Fibroblast of the conjunctiva (primary cell): Measurements from ENCODE around the gene VDR.

Experiments used
- DNase-seq: peaks from one replicate; pipeline ENCODE4 v3.0.0-alpha.2; 2010; ENCODE audit warnings: low read depth

Gene VDR

DNA sequence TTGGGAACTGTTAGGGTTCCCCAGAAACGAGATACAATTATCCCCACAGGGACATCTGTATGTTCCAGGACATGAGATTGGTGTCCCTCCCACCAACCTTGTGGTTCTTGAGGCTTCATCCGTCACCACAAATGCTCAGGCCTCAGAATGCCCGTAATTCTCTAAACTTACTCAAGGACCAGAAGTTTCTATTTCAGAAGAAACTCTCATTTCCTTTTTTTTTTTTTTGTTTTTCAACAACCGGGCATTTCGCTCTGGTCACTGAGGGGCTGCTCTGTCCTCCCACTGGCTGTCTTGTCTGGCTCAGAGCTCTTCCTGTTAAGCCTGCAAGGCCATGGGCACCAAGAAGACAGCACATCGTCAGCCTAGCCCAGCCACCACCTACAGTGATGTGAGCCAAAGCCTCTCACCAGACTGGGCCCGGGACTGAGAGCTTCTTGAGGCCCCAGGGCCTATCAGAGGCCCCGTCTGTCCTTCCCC is 36.2 kb downstream of the VDR start:
- no peak for DNase-seq

DNA sequence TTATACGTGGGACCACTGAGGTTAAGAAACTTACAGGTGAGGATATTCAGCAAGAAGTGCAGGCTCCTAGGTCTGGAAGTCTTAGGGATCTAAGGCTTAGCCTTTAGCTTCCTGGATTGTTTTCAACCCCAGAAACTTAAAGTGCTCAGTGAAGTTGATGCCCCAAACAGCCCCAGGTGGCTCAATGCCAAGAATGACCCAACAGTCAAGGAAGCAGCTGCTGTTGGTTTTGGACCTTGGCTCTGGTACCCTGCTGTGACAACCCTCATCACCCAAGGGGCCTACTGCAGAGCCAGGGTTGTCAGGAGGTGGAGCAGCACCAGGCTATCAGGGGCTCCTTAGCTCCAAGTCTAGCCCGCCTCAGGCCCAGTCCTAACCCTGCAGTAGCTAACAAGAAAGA is 36.8 kb downstream of the VDR start:
- no peak for DNase-seq

DNA sequence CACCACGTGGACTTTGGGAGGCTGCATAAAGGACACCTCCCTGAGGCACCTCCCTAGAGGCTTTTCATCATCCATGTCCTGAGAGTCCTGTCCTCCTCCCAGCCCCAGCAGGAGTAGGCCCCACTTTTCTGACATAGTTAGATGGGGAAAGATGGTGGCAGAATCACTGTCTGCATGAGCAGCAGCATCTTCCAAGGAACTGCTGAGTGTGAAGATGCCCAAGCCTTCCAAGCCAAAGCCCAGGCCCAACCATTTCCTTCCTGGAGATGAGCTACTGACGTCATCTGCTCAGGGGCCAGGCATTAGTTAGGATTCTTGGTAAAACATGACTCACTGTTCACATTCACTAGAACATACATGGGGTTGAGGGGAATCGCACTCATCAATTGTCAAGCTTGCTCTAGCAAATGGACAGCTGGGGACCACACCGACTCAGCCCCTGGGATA is 37.3 kb downstream of the VDR start:
- peak; percentile 47 for DNase-seq

DNA sequence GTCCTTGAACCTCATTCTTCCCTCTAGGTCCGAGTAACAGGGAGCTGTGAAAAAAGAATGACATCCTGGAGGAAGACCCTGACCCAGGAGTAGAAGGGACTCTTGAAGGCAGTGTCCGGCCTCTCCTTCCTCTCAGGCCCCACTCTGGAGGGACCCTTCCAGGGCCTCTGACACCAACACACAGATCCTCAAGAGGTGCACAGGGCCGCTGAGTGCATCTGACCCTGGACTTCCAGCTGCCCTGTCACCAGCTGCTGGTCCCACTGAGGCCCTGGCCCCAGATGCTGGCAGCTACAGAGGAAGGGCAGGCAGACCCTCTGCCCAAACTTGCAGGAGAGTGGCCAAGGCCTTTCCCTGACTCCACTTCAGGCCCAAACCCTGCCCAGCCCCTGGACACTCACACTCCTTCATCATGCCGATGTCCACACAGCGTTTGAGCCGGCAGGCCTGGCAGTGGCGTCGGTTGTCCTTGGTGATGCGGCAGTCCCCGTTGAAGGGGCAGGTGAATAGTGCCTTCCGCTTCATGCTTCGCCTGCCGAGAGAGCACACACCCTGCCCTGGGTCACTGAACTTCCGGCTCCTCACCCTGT is 40.1 kb downstream of the VDR start:
- DNase-seq, result no peak

DNA sequence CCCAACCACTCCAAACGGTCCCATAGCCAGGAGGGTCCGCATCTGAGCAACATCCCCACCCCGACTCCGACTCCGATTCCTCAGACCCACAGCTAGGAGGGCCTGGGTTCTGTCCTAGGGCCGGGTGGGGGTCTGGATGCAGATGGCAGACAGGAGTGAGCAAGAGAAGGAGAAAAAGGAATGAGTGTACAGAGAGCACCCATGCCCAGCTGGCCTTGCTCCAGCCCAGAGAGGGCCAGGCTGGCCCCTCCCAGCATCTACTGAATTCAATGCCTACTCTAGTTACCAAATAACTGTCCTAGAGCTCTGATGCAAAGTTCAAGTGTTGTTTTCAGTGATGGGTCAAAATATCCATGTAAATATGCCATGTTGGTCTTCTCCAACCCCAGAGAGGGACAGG is 40.8 kb downstream of the VDR start:
- DNase-seq, result no peak

DNA sequence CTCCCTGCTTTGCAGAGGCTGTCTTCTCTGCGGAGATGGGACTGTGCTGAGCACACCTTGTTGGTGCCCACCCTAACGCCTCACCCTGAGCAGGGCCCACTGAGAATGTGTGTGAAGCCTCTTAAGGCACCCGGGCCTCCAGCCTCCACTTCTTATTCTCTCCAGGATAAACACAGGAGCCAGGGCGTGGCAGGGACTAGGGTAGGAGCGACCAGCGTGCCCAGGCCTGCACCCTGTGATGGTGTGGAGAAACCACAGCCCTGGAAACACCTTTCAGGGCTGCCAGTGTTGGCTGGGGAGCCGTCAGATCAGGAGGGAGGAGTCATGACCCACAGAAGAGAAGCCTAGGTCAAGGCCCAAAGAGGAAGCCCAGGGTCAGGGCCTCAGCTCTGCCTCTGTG is 41.3 kb downstream of the VDR start:
- DNase-seq, result no peak

DNA sequence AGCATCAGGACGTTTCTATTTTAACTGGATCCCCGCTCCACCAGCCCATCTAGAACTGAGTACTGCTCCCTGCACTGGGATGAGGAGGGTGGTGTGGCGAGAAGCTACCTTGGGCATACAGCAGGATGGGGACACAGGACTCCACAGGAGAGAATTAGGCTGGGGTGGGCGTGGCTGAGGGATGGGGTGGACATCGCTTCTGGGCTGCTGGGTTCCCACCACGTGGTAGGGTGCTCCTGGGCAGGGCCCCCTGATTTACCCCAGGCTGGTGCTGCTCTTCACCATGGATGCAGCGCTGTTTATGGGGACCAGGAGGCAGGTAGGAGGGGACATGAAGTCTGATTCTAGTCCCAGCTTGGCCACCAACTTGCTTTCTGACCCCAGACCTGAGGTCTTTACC is 41.9 kb downstream of the VDR start:
- DNase-seq, result no peak

DNA sequence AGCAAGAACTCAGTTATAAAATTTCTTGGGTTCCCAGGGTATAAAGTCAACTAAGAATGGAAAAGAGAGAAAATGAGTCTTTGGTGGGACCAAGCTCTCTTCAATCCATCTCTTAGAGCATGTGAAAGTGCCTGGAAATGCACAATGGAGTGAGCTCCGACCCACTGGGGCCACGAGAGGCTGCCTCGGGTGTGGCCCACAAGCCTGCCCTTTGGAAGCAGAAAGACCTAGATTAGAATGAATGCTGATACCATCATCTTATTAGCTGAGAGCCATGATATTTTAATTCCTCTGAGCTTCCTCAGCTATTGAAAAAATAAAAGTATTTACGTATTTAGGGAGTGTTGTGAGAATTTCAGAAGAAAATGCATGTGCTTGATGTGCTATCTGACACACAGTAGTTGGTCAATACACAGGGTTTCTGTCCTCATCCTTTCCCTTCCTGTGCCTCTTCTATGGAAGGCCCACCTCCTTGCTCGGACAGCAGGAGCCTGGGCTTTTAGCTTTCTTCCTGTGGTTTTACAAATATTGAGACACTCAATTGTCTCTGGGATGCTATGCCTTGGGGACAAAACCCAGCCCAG is 42.5 kb downstream of the VDR start:
- DNase-seq, result no peak

DNA sequence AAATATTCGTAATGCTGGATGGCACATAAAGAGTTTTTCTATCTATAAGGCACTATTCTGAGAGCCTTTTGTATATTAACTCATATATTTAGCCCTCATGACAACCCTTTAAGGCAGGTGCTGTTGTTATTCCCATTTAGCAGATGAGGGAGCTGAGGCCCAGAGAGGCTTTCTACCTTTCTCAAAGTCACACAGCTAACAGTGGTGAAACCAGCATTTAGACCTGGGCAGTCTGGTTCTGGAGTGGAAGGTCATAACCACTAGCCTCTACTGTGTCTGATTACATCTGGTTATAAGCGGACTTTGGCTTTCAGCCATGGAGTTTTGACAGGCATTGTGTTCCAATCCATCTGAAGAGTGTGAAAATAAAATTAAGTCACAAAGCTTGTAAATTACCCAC is 43.9 kb downstream of the VDR start:
- DNase-seq, result no peak

DNA sequence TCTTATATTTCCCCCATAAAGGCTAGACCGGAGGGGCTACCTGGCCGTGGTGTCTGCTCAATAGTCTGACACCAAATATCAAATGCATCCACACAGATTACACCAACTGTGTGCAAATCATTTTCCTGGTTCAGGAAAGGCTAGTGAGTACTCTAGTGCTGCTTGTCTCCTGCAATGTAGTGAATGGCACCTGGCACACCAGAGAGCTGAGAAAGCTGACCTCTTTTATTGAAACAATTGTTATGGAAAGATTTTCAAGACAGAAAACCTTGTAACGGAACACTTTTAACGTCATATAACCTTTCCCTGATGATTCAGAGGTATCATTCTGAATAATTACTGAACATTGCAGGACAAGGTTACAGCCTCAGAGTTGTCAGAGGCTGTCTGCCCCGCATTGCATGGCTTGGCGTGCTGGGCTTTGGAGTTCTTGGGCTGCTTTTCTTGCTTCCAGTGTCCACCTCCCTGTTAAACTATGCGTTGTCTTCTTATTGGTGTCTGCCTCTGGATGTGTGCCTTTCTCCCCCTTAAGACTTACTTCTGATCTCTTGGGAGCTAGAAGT is 44.4 kb downstream of the VDR start:
- no peak for DNase-seq

DNA sequence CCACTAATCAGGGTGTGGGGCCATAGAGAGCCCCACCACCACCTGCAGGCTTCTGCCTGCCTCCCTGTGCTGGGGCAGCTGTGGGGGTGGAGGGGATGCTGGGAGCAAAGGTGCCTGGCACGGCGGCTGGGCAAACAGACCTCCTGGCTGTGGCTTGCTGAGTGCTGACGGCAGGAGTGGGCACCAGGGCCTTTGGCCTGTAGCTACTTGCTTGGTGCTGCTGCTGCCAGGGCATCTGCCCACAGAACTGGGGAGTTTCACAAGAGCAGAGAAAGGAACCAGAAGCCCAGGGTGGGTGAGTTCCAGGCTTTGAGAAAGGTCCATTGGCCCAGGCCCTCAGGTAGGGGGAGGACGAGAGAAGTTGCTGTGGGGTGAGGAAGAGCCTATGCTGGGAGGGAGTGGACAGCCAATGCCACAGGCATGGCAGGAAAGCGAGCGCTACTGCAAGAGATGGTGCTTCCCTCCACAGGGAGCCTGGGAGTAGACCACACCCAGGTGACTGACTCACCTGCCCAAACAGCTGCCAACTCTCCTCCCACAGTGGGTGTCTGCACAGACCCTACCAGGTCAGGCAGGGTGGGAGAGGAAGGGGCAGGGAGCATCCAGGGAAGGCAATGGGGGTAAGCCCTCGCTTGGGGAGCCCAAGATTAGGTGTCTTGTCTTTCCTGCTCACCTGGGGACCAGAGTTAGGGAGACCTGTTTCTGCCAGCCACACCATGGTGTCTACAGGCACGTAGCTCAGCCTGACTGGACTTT is 46.1 kb downstream of the VDR start:
- DNase-seq, result no peak

DNA sequence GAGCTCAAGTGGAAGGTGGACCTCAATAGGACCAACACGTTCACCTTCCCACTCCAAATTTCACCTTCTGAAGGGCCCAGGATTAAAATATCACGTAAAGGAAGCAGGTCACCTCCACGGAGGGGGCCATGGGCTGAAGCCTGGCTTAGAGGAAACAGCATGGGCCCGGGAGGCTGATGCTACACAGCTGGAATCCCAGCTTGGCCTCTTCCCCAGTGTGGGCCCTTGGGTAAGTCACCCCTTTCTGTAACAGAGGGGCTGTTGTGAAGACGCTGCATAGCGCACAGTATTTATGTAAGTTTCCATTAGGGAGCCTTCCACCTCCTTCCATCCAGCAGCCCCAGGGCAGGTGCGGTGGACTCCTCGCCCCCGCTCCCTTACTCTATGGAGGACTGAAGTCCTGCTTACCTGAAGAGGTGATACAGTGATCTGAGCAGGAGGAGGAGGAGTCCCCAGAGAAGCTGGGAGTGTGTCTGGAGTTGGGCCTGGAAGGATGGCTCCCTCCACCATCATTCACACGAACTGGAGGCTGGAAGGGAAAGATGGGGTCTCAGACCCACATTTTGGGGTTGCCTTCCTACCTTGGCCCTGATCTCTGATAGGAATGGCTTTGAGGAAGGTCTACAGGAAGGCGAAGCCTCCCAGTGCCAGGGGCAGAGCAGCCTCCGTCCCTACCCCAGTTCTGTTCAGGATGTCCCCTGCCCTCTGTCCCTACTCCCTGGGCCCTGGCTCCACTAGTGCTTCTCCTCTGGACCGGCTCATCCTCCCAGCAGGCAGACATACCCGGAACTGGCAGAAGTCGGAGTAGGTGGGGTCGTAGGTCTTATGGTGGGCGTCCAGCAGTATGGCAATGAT is 47.8 kb downstream of the VDR start:
- DNase-seq, result no peak

DNA sequence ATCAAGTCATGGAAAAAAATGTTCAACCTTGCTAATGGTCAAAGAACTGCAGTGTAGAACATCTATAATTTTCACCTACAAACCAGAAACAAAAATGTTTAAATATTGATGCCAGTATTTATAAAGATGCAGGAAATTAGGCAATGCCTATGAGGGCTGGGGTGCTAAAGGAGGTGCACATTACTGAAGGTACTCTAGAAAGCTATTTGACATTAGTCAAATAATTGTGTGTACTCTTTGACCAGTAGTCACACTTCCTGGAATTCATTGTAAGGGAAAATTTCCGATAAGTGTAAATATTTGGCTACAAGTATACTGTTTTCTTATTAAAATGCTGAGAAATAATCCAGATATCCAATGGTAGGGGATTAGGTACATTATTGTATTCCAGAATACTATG is 48.7 kb downstream of the VDR start:
- DNase-seq, result no peak

DNA sequence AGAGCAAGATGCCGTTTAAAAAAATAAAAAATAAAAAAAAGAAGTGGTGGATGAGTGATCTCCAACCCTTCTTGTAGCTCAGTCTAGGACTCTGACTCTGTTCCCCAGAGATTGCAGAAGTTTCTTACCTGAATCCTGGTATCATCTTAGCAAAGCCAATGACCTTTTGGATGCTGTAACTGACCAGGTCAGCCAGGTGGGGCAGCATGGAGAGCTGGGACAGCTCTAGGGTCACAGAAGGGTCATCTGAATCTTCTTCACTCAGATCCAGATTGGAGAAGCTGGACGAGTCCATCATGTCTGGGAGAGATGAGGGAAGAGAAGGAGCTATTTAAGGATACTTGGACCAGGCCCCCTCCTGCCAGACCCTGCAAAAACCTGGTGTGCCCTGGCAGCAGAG is 49.3 kb downstream of the VDR start:
- no peak for DNase-seq

DNA sequence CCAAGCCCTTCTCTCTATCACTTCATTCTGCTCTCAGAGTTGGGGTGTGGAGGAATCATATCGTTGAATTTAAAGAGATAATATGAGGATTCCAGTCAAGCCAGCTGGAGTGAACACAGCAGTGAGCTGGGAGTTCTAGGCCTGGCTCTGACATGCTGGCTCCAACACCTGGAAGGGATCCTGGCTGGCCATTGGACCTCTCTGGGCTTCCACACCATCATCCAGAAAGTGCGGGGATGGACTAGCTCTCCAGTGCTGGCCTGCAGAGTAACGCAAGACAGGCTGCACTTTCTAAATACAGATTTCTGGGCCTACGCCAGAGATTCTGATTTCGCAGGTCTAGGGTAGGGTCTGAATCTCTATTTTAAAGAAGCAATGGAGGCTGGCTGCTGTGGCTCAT is 50.3 kb downstream of the VDR start:
- no peak for DNase-seq

DNA sequence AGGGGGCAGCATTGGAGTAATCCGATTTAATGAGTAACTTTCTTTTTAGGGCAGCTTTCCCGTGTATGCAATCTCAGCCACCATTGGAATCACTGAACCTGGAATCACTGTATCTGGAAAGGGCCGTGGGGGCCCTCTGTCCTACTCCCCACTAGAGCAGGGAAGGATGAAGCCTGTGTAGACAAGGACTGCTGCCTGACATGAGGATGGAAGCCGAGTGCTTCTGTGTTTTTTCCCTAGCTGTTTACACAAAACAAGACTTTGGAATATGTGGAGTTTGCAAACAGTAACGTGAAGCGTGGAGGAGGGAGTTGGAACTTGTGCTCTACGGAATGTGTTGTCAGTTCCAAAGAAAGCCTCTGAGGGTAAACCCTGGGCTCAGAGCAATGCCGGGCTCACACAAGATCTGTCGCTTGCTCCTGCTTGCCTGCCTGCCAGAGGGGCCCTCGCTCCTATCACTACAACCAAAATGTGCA is 52.7 kb downstream of the VDR start:
- DNase-seq, result no peak

DNA sequence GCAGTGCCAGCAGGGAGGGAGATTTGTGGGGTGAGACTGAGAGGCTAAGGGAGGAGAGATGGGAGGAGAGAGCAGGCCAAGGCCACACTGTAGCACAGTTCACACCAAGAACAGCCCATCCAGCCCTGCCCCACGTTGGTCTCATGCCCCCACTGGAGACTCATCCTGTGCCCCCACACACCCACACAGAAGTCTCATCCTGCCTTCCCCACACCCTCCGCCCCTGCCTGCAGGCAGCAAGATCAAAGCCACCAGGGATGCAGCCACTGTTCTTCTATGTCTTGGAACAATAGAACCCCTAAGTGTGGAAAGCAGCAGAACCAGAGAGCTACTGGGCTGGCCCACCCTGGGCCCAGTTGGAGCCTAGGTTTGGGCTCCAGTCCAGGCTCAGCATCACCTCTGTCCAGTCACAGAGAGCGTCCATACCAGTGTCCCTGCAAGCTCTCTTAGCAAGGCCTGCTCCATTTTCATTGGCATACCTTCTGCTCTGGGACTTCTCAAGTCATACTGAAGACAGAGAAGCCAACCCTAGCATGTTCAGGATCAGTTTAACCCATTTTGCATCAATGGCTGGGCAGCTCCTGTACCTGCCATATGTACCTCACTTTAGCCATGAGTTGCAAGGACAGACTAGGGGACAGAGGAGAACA is 53.4 kb downstream of the VDR start:
- DNase-seq, result no peak

DNA sequence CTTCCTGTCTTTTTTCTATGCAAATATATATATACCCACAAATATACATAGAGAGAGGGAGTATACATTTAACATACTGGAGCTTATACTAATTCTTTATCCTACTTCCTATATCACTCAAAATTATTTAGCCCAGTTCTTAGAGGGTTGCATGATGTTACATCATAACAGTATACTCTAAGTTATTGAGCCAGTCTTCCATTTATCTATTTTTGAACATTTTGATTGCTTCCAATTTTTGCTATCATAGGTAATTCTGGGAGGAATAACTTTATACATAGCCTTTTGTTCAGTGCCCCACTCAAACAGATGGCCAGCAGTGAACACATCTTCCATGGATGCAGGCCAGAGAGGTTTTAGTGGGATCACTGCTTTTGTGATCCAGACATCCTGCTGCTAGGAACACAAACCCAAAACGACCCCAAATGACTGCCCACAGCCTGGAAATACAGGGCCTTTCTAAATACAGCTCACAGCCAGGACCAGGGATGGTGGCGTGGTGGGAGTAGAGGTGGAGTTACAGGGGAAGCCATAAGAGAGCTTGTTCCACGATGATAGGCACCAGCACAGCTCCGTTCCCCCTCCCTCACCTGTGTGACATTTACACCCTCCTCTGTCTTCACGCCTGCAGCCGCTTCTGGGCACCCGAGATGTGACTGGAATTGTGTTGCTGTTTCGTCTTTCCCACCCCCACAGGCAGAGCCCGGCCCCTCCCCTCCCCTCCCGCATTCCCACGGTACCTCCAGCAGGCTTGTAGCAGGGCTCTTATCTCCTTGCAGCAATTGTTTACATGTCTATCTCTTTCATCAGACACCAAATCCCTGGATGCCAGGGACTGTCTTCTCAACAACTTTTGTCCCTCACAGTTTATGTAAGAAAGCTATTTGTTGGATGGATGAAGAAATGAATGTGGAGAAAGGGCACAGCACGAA is 54.4 kb downstream of the VDR start:
- DNase-seq, result no peak

DNA sequence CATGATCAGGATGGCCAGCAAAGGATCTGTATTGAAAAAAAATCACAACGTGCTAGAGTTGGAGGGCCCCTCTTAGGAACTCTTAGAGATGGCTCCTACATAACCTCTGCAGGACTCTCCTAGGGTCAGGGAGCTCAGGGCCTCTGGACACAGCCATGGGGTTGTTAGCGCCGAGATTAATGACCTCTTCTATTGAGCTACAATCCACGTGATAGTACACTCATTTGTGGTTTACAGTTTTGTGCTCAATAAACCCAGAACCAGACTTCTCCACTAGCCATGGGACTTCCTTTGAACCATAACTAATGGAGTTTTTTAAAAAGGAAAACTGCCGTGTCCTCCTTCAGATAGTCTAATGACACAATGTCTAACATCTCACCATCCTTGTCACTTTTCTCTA is 55.5 kb downstream of the VDR start:
- DNase-seq, result no peak

DNA sequence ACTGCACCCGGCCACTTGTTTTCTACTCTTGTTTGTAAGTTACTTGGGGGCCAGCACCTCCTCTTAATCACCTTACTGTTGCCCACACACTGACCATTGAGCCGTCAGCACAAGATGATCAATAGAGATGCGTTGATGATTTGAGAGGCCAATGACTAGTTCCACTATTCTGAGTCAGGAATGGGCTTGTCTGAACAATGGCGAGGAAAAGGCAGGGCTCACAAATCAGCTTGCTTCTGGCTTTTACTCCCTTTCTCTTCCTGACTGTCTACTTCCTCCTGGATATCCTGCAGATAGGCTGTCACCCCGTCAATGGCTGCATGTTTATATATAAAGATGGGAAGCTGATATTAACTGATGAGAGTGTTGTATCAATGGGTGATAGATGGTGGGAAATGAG is 55.9 kb downstream of the VDR start:
- DNase-seq, result no peak
